Transverse colon (tissue), 4 donors: Measurements from ENCODE around the gene KRT6B. TPM values are rescaled to one million over a fixed set of nuclear protein-coding genes. Genes with fewer than 3 reads are reported as not detected.
"Not testable (repeated sequence)": the region's sequence is repeated elsewhere in the genome, so short reads cannot be mapped to it uniquely, and the experiment has no call there.

Source experiments
- DNase-seq: peaks from one replicate; pipeline ENCODE4 v3.0.0-alpha.2; 2019
- H3K27ac ChIP-seq, 4 donors: fragments of 200-600 bp; sonication (generic); 2 replicates each; pipeline ENCODE4 v1.5.1; 2016 to 2018; ENCODE audit warnings: inconsistent platforms in 4 of 4
- H3K27me3 ChIP-seq: fragments of 200-600 bp; sonication (generic); 2 replicates; pipeline ENCODE4 v1.5.1; 2017; ENCODE audit warnings: inconsistent platforms
- H3K36me3 ChIP-seq, 4 donors: fragments of 200-600 bp; sonication (generic); 2 replicates each; pipeline ENCODE4 v1.5.1; 2017 to 2019; ENCODE audit warnings: inconsistent platforms in 4 of 4
- H3K4me1 ChIP-seq, 4 donors: fragments of 200-600 bp; sonication (generic); 2 replicates each; pipeline ENCODE4 v1.5.1; 2017 to 2020; ENCODE audit warnings: inconsistent platforms in 4 of 4
- H3K4me3 ChIP-seq, 4 donors: fragments of 200-600 bp; sonication (generic); 1 replicate in 1 of 4; 2 replicates in 3 of 4; pipeline versions ENCODE4 v1.5.1 to v1.6.1; 2017 to 2019; ENCODE audit warnings: inconsistent platforms in 4 of 4
- H3K9me3 ChIP-seq, 2 donors: fragments of 200-600 bp; sonication (generic); 2 replicates each; pipeline ENCODE4 v1.5.1; 2017 to 2019; ENCODE audit warnings: inconsistent platforms in 2 of 2
- EP300 ChIP-seq: sonication (generic); formaldehyde crosslinking; IDR thresholded peaks from one replicate; pipeline ENCODE4 v1.6.1; 2017; ENCODE audit warnings: antibody characterized with exemption, low read depth
- POLR2A ChIP-seq: fragments of 450-650 bp; IDR thresholded peaks from one replicate; pipeline ENCODE4 v1.6.1; 2016; ENCODE audit warnings: antibody characterized with exemption, mild to moderate bottlenecking, moderate library complexity
- POLR2AphosphoS5 ChIP-seq, 3 donors: sonication (generic); formaldehyde crosslinking; IDR thresholded peaks; one replicate each; pipeline ENCODE4 v1.6.1; 2016; ENCODE audit warnings: antibody characterized with exemption in 3 of 3
- WGBS, 2 donors: methylation state at CpG; one replicate each; pipeline ENCODE4 v1.1.5; 2018; ENCODE audit warnings: low coverage in 1 of 2; 5-methylcytosine and 5-hydroxymethylcytosine counted together
- in situ Hi-C, 4 donors: fragments of 200-750 bp; cut with MboI; loops; one replicate each; pipeline versions ENCODE4 v1.15.0 to v1.15.1; 2017; ENCODE audit warnings: low sequenced_read_pairs in 3 of 4, low pct_ligation_motif_present in 1 of 4, low pct_unique_long_range_greater_than_20kb in 1 of 4
- intact Hi-C: fragments of 100-400 bp; cut with DNase I; formaldehyde crosslinking; loops from one replicate; pipeline ENCODE4 v1.15.1; 2023; ENCODE audit warnings: low total_unique reads
- total RNA-seq, 4 donors: library from RNA; depleted of rRNA; stranded (reverse); fragments of >200 nt; gene quantifications; one replicate each; pipeline ENCODE4 v1.1.0, GENCODE V29; 2016
- TF ChIP-seq, protein P1 (sequence below), 5 experiments: fragments of 200-600 bp in 3 of 5; fragments of 450-650 bp in 2 of 5; sonication (generic) in 3 of 5; IDR thresholded peaks; 1 replicate in 2 of 5; 2 replicates in 3 of 5; pipeline ENCODE4 v1.5.1; 2016 to 2017; ENCODE audit warnings: antibody characterized with exemption in 5 of 5, inconsistent platforms in 3 of 5, mild to moderate bottlenecking in 2 of 5, moderate library complexity in 1 of 5

KRT6B gene
- total RNA-seq, 4 donors from 2014 or later: not detected

DNA sequence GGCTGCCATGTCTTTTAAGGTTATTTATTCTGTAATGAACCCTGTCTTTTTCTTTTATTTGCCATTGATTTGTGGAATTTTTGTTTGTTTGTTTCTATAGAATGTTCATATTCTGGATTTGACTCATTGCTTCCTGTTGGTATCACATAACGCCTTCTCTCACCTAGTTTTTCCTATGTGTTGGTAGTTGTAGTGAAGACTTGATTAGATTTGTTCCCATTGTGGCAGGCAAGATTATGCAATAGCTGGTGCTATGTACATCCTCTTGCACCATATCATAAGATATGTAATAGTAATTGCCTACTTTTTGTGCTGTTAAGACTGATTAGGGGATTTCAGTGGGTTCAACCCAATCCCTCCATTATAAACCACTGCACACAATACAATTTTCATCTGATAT, 3.9 kb upstream of the KRT6B start:
- Histone ChIP-seq H3K27me3 (no peaks in the 10 kb centered on the region), H3K36me3 (no peaks in the 10 kb centered on the region), H3K4me1 (peaks cover 0 to 6% (median 0%) of the 10 kb centered on the region in 4 donors), H3K27ac (no peak overlapping the region), H3K9me3 (no peaks in the 10 kb centered on the region), H3K4me3 (no peak overlapping the region)
- intact Hi-C loops: no loop called here
- in situ Hi-C loops: no loop called here
- DNase-seq: no peak
- 50 to 80% methylated on average over 1 of the region's 1 CpG for WGBS, 2 donors
- TF ChIP-seq, protein P1, sequence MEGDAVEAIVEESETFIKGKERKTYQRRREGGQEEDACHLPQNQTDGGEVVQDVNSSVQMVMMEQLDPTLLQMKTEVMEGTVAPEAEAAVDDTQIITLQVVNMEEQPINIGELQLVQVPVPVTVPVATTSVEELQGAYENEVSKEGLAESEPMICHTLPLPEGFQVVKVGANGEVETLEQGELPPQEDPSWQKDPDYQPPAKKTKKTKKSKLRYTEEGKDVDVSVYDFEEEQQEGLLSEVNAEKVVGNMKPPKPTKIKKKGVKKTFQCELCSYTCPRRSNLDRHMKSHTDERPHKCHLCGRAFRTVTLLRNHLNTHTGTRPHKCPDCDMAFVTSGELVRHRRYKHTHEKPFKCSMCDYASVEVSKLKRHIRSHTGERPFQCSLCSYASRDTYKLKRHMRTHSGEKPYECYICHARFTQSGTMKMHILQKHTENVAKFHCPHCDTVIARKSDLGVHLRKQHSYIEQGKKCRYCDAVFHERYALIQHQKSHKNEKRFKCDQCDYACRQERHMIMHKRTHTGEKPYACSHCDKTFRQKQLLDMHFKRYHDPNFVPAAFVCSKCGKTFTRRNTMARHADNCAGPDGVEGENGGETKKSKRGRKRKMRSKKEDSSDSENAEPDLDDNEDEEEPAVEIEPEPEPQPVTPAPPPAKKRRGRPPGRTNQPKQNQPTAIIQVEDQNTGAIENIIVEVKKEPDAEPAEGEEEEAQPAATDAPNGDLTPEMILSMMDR (IDR thresholded peaks at IDR 0.05): no peak
- no peak for TF ChIP-seq POLR2A
- TF ChIP-seq POLR2AphosphoS5 (IDR thresholded peaks at IDR 0.05): no peak
- TF ChIP-seq EP300: no peak

DNA sequence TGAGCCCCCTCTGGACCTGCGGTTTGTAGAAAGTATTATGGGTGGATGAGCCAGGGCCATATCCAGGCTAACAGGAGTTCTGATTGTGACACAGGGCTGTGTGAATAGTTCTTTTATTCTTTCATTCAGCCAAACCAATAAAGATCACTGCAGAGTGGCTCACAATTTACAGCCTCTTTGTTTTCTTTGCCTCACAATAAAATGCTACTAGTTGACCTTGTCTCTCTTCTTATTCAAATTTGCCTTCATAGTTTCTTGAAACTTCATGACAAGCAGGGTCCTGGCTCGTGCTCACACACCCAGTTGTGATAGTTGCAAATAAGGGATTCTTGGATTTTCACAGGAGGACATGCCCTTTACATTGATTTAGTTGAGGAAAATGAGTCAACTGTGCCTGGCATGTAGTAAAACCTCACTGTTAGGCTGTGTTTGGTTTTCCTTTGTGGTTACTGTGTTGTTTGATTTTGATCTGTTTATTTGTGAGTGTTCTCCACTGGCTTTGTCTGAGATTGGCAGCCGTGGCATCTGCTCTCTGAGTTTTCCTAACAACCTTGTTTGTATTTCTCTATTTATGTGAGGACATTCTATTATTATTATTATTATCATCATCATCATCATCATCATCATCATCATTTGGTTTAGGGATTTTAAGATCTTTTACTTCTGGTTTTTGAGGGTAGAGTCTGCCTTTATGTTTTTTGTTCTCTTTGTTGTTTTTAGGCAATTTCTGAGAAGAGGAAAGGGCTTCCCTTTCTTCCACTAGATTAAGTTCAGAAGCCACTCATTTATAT, 2.7 kb upstream of the KRT6B start:
- Histone ChIP-seq H3K9me3 (no peaks in the 10 kb centered on the region), H3K27me3 (no peaks in the 10 kb centered on the region), H3K4me3 (no peak overlapping the region), H3K4me1 (peaks cover 0 to 6% (median 0%) of the 10 kb centered on the region in 4 donors), H3K27ac (peak overlapping the region in 1 of 4 donors; percentile 23), H3K36me3 (no peaks in the 10 kb centered on the region)
- TF ChIP-seq EP300: no peak
- TF ChIP-seq, protein P1 (IDR thresholded peaks at IDR 0.05): no peak
- TF ChIP-seq POLR2AphosphoS5 (IDR thresholded peaks at IDR 0.05): no peak
- no peak for TF ChIP-seq POLR2A
- in situ Hi-C loops: no loop called here
- DNase-seq: no peak
- intact Hi-C loops: no loop called here
- 20 to 22% methylated on average over 3 of the region's 3 CpGs for WGBS, 2 donors

DNA sequence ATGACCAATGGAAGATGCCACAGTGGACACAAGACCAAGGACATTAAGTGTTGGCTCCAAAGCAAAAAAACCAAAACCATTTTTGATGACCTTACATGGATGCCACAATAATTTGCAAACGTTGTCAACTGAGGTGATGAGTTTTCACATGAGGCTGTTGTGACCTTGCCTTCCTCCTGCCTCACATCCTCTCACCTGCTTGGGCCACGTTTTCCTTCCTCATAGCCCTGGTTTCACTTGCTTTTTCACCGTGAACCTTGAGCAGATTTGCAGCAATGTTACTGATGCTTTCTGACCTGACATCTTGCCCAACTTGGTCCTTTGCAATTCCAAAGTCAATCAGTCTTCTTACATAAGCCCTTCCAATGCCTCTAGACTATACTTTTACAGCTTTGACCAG, 3.7 kb downstream of the KRT6B start:
- TF ChIP-seq EP300: no peak
- TF ChIP-seq POLR2AphosphoS5 (IDR thresholded peaks at IDR 0.05): no peak
- TF ChIP-seq, protein P1 (IDR thresholded peaks at IDR 0.05): no peak
- TF ChIP-seq POLR2A: no peak
- Histone ChIP-seq H3K9me3 (no peaks in the 10 kb centered on the region), H3K4me1 (no peaks in the 10 kb centered on the region), H3K27ac (no peak overlapping the region), H3K36me3 (no peaks in the 10 kb centered on the region), H3K27me3 (no peaks in the 10 kb centered on the region), H3K4me3 (no peak overlapping the region)
- intact Hi-C loops (no loop called here), in situ Hi-C loops (no loop called here)
- DNase-seq: no peak
- WGBS, 2 donors: 34 to 59% methylated on average over 3 of the region's 3 CpGs

DNA sequence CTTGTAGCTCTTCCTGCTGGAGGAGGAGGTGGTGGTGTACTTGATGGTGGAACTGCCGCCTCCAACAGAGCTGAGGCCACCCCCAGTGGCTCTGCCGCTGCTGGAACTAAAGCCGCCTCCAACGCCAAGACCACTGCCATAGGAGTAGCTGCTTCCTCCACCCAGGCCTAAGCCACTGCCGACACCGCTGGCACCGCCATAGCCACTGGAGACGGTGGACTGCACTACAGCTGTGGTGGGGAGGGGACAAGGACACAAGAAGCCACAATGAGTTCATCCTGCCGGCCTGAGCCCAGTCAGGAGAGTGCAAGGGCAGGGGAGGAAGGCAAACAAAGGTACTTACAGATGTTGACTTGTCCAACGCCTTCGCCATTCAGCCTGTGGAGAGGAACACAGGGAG, 4.8 kb downstream of the KRT6B start:
- H3K27me3 ChIP-seq, H3K9me3 ChIP-seq, H3K4me1 ChIP-seq, intact Hi-C loops, H3K4me3 ChIP-seq, in situ Hi-C loops, DNase-seq, H3K36me3 ChIP-seq, H3K27ac ChIP-seq: not testable (repeated sequence)
- WGBS, 2 donors: 83 to 93% methylated on average over 2 to 11 of the region's 11 CpGs
